ENCODE data around the gene SPRED1. TPM values are rescaled to one million over a fixed set of nuclear protein-coding genes. Genes with fewer than 3 reads are reported as not detected.

The SPRED1 gene
- total and polyA plus RNA-seq, 2 of the 4 experiments (the other 2 are of a cell fraction), result 6.6 to 17.9 TPM

GRCh38 chr15:38205526-38206272 is 46.9 kb upstream of the SPRED1 start:
- Histone ChIP-seq H2BK20ac (ENCODE audit: low read depth, low read length) (no peak overlapping the region), H2BK15ac (ENCODE audit: low read depth, low read length) (no peak overlapping the region), H3K4me2 (ENCODE audit: low read depth, low read length) (no peak overlapping the region), H3K36me3 (ENCODE audit: control insufficient read depth, insufficient read depth, low read length) (no peaks in the 10 kb centered on the region), H3K4ac (ENCODE audit: low read depth, low read length) (no peak overlapping the region), H3K9ac (ENCODE audit: low read depth, low read length) (no peak overlapping the region), H3K4me3 (ENCODE audit: insufficient read depth, low read depth, low read length) (no peak overlapping the region), H3K23ac (ENCODE audit: low read depth, low read length) (no peak overlapping the region), H3K27ac (ENCODE audit: insufficient read depth, low read length) (no peak overlapping the region), H2BK5ac (ENCODE audit: low read depth, low read length, poor library complexity, severe bottlenecking) (no peak overlapping the region), H3K14ac (replicated peaks; ENCODE audit: low read depth, low read length) (no peak overlapping the region), H3K79me1 (ENCODE audit: low read depth in 1 of 2, low read length in 2 of 2) (no peaks in the 10 kb centered on the region), H3K4me1 (ENCODE audit: control insufficient read depth, insufficient read depth, low read length) (no peaks in the 10 kb centered on the region), H4K5ac (ENCODE audit: low read depth, low read length) (no peak overlapping the region), H3K9me1 (ENCODE audit: insufficient read depth, low read length) (no peaks in the 10 kb centered on the region), H2BK120ac (ENCODE audit: low read depth, low read length) (no peak overlapping the region), H2AK9ac (replicated peaks; ENCODE audit: low read depth, low read length, poor library complexity) (no peak overlapping the region), H4K91ac (ENCODE audit: insufficient read depth, low read depth, low read length) (no peak overlapping the region), H3K56ac (ENCODE audit: extremely low read depth, insufficient read depth, low read length) (no peak overlapping the region), H3K9me3 (ENCODE audit: control insufficient read depth, insufficient read depth, low read length) (peaks cover 2% of the 10 kb centered on the region; the same call in 1 of the 2 replicates), H3K18ac (ENCODE audit: low read depth, low read length) (no peak overlapping the region), H4K8ac (ENCODE audit: low read depth in 2 of 2, low read length in 2 of 2) (no peak overlapping the region), H2AK5ac (ENCODE audit: low read depth, low read length) (no peak overlapping the region), H4K20me1 (ENCODE audit: insufficient read depth, low read length) (no peaks in the 10 kb centered on the region), H3K27me3 (ENCODE audit: control insufficient read depth, insufficient read depth, low read length) (peaks cover 20% of the 10 kb centered on the region), H2AFZ (replicated peaks; ENCODE audit: low read length, poor library complexity) (no peak overlapping the region)
- in situ Hi-C loops (cut with MboI; ENCODE audit: low sequenced_read_pairs), result no loop called here
- no peak for DNase-seq
- BruUV-seq (replicated peaks), result no TSS peak
- intact Hi-C loops (cut with micrococcal nuclease), result no loop called here
- ATAC-seq (ENCODE audit: low read depth), result no peak
- ChIA-PET POLR2A (ENCODE audit: unreplicated experiment) (no interaction called here), CTCF (no interaction called here)
- no CpG with 5 or more reads among the region's 3 CpGs for WGBS, 2 experiments (ENCODE audit: extremely low coverage in 2 of 2, insufficient read length in 1 of 2)
- dilution Hi-C loops (cut with HindIII; ENCODE audit: low sequenced_read_pairs, unreplicated experiment), result no loop called here
- TF ChIP-seq CHD1 (IDR thresholded peaks at IDR 0.05; ENCODE audit: low read depth, low read length) (no peak), POLR2A (IDR thresholded peaks at IDR 0.05; ENCODE audit: low read depth, low read length) (no peak), SMC3 (IDR thresholded peaks at IDR 0.05; ENCODE audit: low read depth, low read length) (no peak), CEBPB (IDR thresholded peaks at IDR 0.05; ENCODE audit: low read depth, low read length) (no peak), FOS (IDR thresholded peaks at IDR 0.05; ENCODE audit: low read depth, low read length) (no peak), MAZ (IDR thresholded peaks at IDR 0.05; ENCODE audit: borderline replicate concordance, low read depth, low read length) (no peak), CTCF (conservative IDR thresholded peaks at IDR 0.05; ENCODE audit: low read depth, low read length) (no peak), MAFK (IDR thresholded peaks at IDR 0.05; ENCODE audit: low read depth, low read length) (no peak), BHLHE40 (IDR thresholded peaks at IDR 0.05; ENCODE audit: low read depth, low read length) (no peak), NFE2L2 (IDR thresholded peaks at IDR 0.05; ENCODE audit: low read depth, low read length) (no peak), RAD21 (IDR thresholded peaks at IDR 0.05; ENCODE audit: low read length) (no peak), RCOR1 (IDR thresholded peaks at IDR 0.05; ENCODE audit: insufficient replicate concordance, low read length) (no peak), ELK1 (IDR thresholded peaks at IDR 0.05; ENCODE audit: borderline replicate concordance, low read depth, low read length) (no peak)
- TF ChIP-seq, protein P1, sequence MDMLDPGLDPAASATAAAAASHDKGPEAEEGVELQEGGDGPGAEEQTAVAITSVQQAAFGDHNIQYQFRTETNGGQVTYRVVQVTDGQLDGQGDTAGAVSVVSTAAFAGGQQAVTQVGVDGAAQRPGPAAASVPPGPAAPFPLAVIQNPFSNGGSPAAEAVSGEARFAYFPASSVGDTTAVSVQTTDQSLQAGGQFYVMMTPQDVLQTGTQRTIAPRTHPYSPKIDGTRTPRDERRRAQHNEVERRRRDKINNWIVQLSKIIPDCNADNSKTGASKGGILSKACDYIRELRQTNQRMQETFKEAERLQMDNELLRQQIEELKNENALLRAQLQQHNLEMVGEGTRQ (IDR thresholded peaks at IDR 0.05; ENCODE audit: low read depth, low read length), result no peak
